B cell (primary cell): ENCODE results near the gene FOXF1. TPM values are rescaled to one million over a fixed set of nuclear protein-coding genes. Genes with fewer than 3 reads are reported as not detected.

Experiments used
- ATAC-seq: fragments of 200-7000 bp; cut with Tn5 transposase; one replicate; pipeline ENCODE4 v1.10.0; 2021; ENCODE audit warnings: low read depth, mild to moderate bottlenecking, moderate number of reproducible peaks, moderate library complexity
- CTCF ChIA-PET: fragments of 350-600 bp; sonication (Branson Sonifier 250); formaldehyde crosslinking; loops from one replicate; lab custom pipeline; 2021; ENCODE audit warnings: antibody characterized with exemption, inconsistent platforms; lab: Charles Lee
- POLR2A ChIA-PET: fragments of 350-600 bp; sonication (Branson Sonifier 250); formaldehyde crosslinking; loops from one replicate; lab custom pipeline; 2021; ENCODE audit warnings: antibody characterized with exemption; lab: Charles Lee
- DNase-seq: peaks from one replicate; pipeline ENCODE4 v3.0.0; 2013
- H2AFZ ChIP-seq: 2 replicates; pipeline ENCODE4 v1.6.1; 2012; ENCODE audit warnings: mild to moderate bottlenecking, low read depth, low read length; ENCODE audit not compliant: insufficient read depth, poor library complexity, severe bottlenecking
- H3K27ac ChIP-seq, 2 donors: 1 replicate in 1 of 2; 2 replicates in 1 of 2; pipeline ENCODE4 v1.5.1; 2012 to 2013; ENCODE audit warnings: low read length in 2 of 2, mild to moderate bottlenecking in 2 of 2, moderate library complexity in 1 of 2
- H3K27me3 ChIP-seq, 4 experiments: fragments of 200-600 bp in 1 of 4; sonication (generic) in 1 of 4; replicated peaks in 1 of 4; 1 replicate in 2 of 4; 2 replicates in 2 of 4; pipeline versions ENCODE4 v1.6.1 to v1.7.0; 2013 to 2016; ENCODE audit warnings: low read length in 3 of 4, mild to moderate bottlenecking in 2 of 4, mixed read lengths in 1 of 4, moderate library complexity in 1 of 4; ENCODE audit not compliant: insufficient read depth in 4 of 4, control insufficient read depth in 3 of 4; ENCODE audit errors: control extremely low read depth in 1 of 4
- H3K36me3 ChIP-seq, 2 experiments: replicated peaks in 1 of 2; 1 replicate in 1 of 2; 2 replicates in 1 of 2; pipeline versions ENCODE4 v1.6.1 to v1.7.1; 2013; ENCODE audit warnings: low read length in 1 of 2; ENCODE audit not compliant: insufficient read depth in 2 of 2, control insufficient read depth in 1 of 2; ENCODE audit errors: control extremely low read depth in 1 of 2, extremely low read depth in 1 of 2
- H3K4me1 ChIP-seq, 2 donors: fragments of 200-600 bp in 1 of 2; sonication (generic) in 1 of 2; 1 replicate in 1 of 2; 2 replicates in 1 of 2; pipeline versions ENCODE4 v1.5.1 to v1.6.1; 2013 to 2017; ENCODE audit warnings: low read length in 2 of 2; ENCODE audit not compliant: control insufficient read depth in 2 of 2, insufficient read depth in 2 of 2
- H3K4me2 ChIP-seq: replicated peaks from 2 replicates; pipeline ENCODE3; 2012; ENCODE audit warnings: mild to moderate bottlenecking, low read depth, low read length; ENCODE audit not compliant: poor library complexity, severe bottlenecking
- H3K4me3 ChIP-seq, 5 experiments: fragments of 200-600 bp in 1 of 5; sonication (generic) in 1 of 5; 1 replicate in 3 of 5; 2 replicates in 2 of 5; pipeline versions ENCODE4 v1.5.1 to v1.7.0; 2011 to 2016; ENCODE audit warnings: low read length in 4 of 5, mild to moderate bottlenecking in 4 of 5, low read depth in 2 of 5, control low read depth in 1 of 5, moderate library complexity in 1 of 5; ENCODE audit not compliant: insufficient read depth in 1 of 5; ENCODE audit errors: control extremely low read depth in 1 of 5, extremely low read depth in 1 of 5
- H3K79me2 ChIP-seq: fragments of 200-600 bp; sonication (generic); one replicate; pipeline ENCODE4 v1.6.0; 2016; ENCODE audit warnings: low read length; ENCODE audit not compliant: control insufficient read depth, insufficient read depth
- H3K9ac ChIP-seq: fragments of 200-600 bp; sonication (generic); 2 replicates; pipeline ENCODE4 v1.6.1; 2017; ENCODE audit warnings: mild to moderate bottlenecking, low read length, moderate library complexity
- H3K9me3 ChIP-seq, 3 donors: one replicate each; pipeline versions ENCODE4 v1.6.1 to v1.7.1; 2013; ENCODE audit warnings: low read length in 2 of 3; ENCODE audit not compliant: control insufficient read depth in 2 of 3, insufficient read depth in 1 of 3; ENCODE audit errors: control extremely low read depth in 1 of 3
- H4K20me1 ChIP-seq: 2 replicates; pipeline ENCODE4 v1.6.0; 2012; ENCODE audit warnings: mild to moderate bottlenecking, low read length; ENCODE audit not compliant: insufficient read depth, control insufficient read depth, poor library complexity, severe bottlenecking
- H3K27ac Mint-ChIP-seq: one replicate; pipeline ENCODE4 v1.8.0; 2021; ENCODE audit warnings: mixed read lengths
- H3K27me3 Mint-ChIP-seq: one replicate; pipeline ENCODE4 v1.8.0; 2021; ENCODE audit warnings: mixed read lengths
- H3K4me1 Mint-ChIP-seq: one replicate; pipeline ENCODE4 v1.8.0; 2021; ENCODE audit warnings: mixed read lengths
- H3K4me3 Mint-ChIP-seq: one replicate; pipeline ENCODE4 v1.8.0; 2021; ENCODE audit warnings: mixed read lengths
- H3K9me3 Mint-ChIP-seq: one replicate; pipeline ENCODE4 v1.8.0; 2022; ENCODE audit warnings: mixed read lengths; ENCODE audit not compliant: insufficient read depth
- EZH2 ChIP-seq: IDR thresholded peaks from 2 replicates; pipeline ENCODE4 v1.6.1; 2012; ENCODE audit warnings: borderline replicate concordance, low read depth, mild to moderate bottlenecking, moderate library complexity, low read length; ENCODE audit not compliant: insufficient read depth, poor library complexity, severe bottlenecking
- WGBS: methylation state at CpG from one replicate; pipeline ENCODE4 v1.1.5; 2013; ENCODE audit warnings: missing lambda C conversion rate; ENCODE audit not compliant: insufficient coverage; 5-methylcytosine and 5-hydroxymethylcytosine counted together
- intact Hi-C: fragments of 100-400 bp; cut with micrococcal nuclease; formaldehyde crosslinking; loops from one replicate; pipeline ENCODE4 v1.10.0; 2022
- polyA plus RNA-seq: library from polyadenylated mRNA; depleted of rRNA; stranded (reverse); fragments of >200 nt; gene quantifications from 2 replicates; pipeline ENCODE4 v1.2.3, GENCODE V29; 2012
- total RNA-seq, 2 donors: library from RNA; stranded (reverse); fragments of 120-200 nt in 1 of 2; gene quantifications; 1 replicate in 1 of 2; 2 replicates in 1 of 2; pipeline versions ENCODE4 v1.2.3 to v1.2.4, GENCODE V29; 2013 to 2022
- TF ChIP-seq, protein P1 (sequence below): fragments of 200-600 bp; IDR thresholded peaks from one replicate; pipeline ENCODE4 v1.8.0; 2022; ENCODE audit warnings: antibody characterized with exemption, mild to moderate bottlenecking

Gene FOXF1
- total and polyA plus RNA-seq, 2 donors (not counting 1 experiment from before 2014, with no cell fraction given): not detected

GRCh38 chr16:86498671-86499439 lies 11.5 kb upstream of the FOXF1 start:
- no peak overlapping the region for H3K27ac ChIP-seq
- Mint-ChIP-seq H3K4me1 (no peaks in the 10 kb centered on the region), H3K4me3 (no peak overlapping the region), H3K9me3 (no peaks in the 10 kb centered on the region), H3K27ac (no peak overlapping the region), H3K27me3 (peaks cover 60% of the 10 kb centered on the region)
- POLR2A ChIA-PET: no interaction called here
- no peak overlapping the region for H3K4me2 ChIP-seq
- 6% methylated on average over 59 of the region's 61 CpGs for WGBS
- no peak overlapping the region for H3K4me3 ChIP-seq
- no peaks in the 10 kb centered on the region for H4K20me1 ChIP-seq
- H3K79me2 ChIP-seq: no peaks in the 10 kb centered on the region
- TF ChIP-seq EZH2: no peak
- TF ChIP-seq, protein P1, sequence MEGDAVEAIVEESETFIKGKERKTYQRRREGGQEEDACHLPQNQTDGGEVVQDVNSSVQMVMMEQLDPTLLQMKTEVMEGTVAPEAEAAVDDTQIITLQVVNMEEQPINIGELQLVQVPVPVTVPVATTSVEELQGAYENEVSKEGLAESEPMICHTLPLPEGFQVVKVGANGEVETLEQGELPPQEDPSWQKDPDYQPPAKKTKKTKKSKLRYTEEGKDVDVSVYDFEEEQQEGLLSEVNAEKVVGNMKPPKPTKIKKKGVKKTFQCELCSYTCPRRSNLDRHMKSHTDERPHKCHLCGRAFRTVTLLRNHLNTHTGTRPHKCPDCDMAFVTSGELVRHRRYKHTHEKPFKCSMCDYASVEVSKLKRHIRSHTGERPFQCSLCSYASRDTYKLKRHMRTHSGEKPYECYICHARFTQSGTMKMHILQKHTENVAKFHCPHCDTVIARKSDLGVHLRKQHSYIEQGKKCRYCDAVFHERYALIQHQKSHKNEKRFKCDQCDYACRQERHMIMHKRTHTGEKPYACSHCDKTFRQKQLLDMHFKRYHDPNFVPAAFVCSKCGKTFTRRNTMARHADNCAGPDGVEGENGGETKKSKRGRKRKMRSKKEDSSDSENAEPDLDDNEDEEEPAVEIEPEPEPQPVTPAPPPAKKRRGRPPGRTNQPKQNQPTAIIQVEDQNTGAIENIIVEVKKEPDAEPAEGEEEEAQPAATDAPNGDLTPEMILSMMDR: no peak
- peaks cover 0 to 17% of the 10 kb centered on the region in 2 donors for H3K4me1 ChIP-seq
- intact Hi-C loops: loop anchor here (5.0 kb wide), 1 partner anchor 582 kb away; no protein-coding TSS in a partner anchor
- H3K36me3 ChIP-seq: no peaks in the 10 kb centered on the region
- no peak for ATAC-seq
- peaks cover 0 to 92% (median 59%) of the 10 kb centered on the region in 4 experiments for H3K27me3 ChIP-seq
- H3K9ac ChIP-seq: no peak overlapping the region
- no peak overlapping the region for H2AFZ ChIP-seq
- peaks cover 0 to 22% (median 0%) of the 10 kb centered on the region in 3 donors for H3K9me3 ChIP-seq
- no peak for DNase-seq
- CTCF ChIA-PET: no interaction called here

DNA sequence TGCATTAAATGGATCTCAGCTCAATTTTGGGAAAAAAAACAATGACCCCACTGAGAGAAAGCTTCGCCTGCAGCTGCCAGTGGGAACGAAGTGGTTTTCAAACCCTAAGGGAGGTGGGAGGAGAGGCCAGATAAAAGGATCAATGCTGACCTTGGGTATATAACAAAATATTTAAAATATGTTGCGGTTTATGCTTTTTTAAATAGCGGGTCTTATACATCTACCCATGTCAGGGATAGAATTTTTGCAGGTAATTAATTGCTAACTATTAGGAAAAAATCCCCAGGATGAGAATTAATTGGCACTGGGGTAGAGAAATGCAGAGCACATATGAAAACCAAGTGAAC lies 10.9 kb upstream of the FOXF1 start:
- Histone ChIP-seq H3K9ac (no peak overlapping the region), H3K4me3 (no peak overlapping the region)
- H3K27me3 Mint-ChIP-seq: peaks cover 60% of the 10 kb centered on the region

More for the DNA sequence above, 10.9 kb upstream of the FOXF1 start:
- Mint-ChIP-seq H3K4me1 (no peaks in the 10 kb centered on the region), H3K4me3 (no peak overlapping the region), H3K9me3 (no peaks in the 10 kb centered on the region), H3K27ac (no peak overlapping the region)
- Histone ChIP-seq H3K79me2 (no peaks in the 10 kb centered on the region), H3K27ac (no peak overlapping the region), H2AFZ (no peak overlapping the region), H3K9me3 (peaks cover 0 to 17% (median 0%) of the 10 kb centered on the region in 3 donors), H3K4me2 (no peak overlapping the region), H3K36me3 (no peaks in the 10 kb centered on the region), H4K20me1 (no peaks in the 10 kb centered on the region), H3K27me3 (peaks cover 0 to 92% (median 59%) of the 10 kb centered on the region in 4 experiments), H3K4me1 (peaks cover 0 to 19% of the 10 kb centered on the region in 2 donors)
- CTCF ChIA-PET: no interaction called here
- 60% methylated on average over 1 of the region's 4 CpGs for WGBS
- ATAC-seq: no peak
- POLR2A ChIA-PET: no interaction called here
- no peak for DNase-seq
- TF ChIP-seq, protein P1: no peak
- TF ChIP-seq EZH2: no peak
- intact Hi-C loops: loop anchor here (5.0 kb wide), 1 partner anchor 582 kb away; no protein-coding TSS in a partner anchor
